ENCODE results near the gene C17orf113.
A peak's percentile ranks its signal among the peaks of the same experiment; 100 is the strongest.

Gene C17orf113

GRCh38 chr17:42053731-42054500 is 3.5 kb upstream of the C17orf113 start:
- no peak for TF ChIP-seq CTCF (IDR thresholded peaks at IDR 0.05; ENCODE audit: low read depth, low read length, missing control alignments)
- H3K4me3 ChIP-seq (ENCODE audit: low read depth, low read length) = no peak overlapping the region
- no peak for DNase-seq (ENCODE audit: low read depth)

- H3K4me3 ChIP-seq (ENCODE audit: low read depth, low read length) = no peak overlapping the region
- DNase-seq (ENCODE audit: low read depth) = no peak
- no peak for TF ChIP-seq CTCF (IDR thresholded peaks at IDR 0.05; ENCODE audit: low read depth, low read length, missing control alignments)
These were observed 2.0 kb upstream of the C17orf113 start for GRCh38 chr17:42052346-42052877.

GRCh38 chr17:42051645-42052044 is 1.2 kb upstream of the C17orf113 start:
- no peak overlapping the region for H3K4me3 ChIP-seq (ENCODE audit: low read depth, low read length)
- no peak for TF ChIP-seq CTCF (IDR thresholded peaks at IDR 0.05; ENCODE audit: low read depth, low read length, missing control alignments)
- no peak for DNase-seq (ENCODE audit: low read depth)

GRCh38 chr17:42051013-42051400 is 606 bp upstream of the C17orf113 start:
- H3K4me3 ChIP-seq (ENCODE audit: low read depth, low read length) = no peak overlapping the region
- TF ChIP-seq CTCF (IDR thresholded peaks at IDR 0.05; ENCODE audit: low read depth, low read length, missing control alignments) = no peak
- DNase-seq (ENCODE audit: low read depth) = no peak

GRCh38 chr17:42049834-42050392 is 488 bp downstream of the C17orf113 start:
- no peak for DNase-seq (ENCODE audit: low read depth)
- peak overlapping the region; percentile 34 for H3K4me3 ChIP-seq (ENCODE audit: low read depth, low read length)
- TF ChIP-seq CTCF (IDR thresholded peaks at IDR 0.05; ENCODE audit: low read depth, low read length, missing control alignments) = no peak

GRCh38 chr17:42047343-42047742 is 3.1 kb downstream of the C17orf113 start:
- H3K4me3 ChIP-seq (ENCODE audit: low read depth, low read length) = no peak overlapping the region
- TF ChIP-seq CTCF (IDR thresholded peaks at IDR 0.05; ENCODE audit: low read depth, low read length, missing control alignments) = no peak
- no peak for DNase-seq (ENCODE audit: low read depth)

Data from GM12864 (cell line).